K562 (cell line): Measurements from ENCODE around the gene NSUN6. TPM values are rescaled to one million over a fixed set of nuclear protein-coding genes. Genes with fewer than 3 reads are reported as not detected.

Source experiments
- ATAC-seq: fragments of 200-7000 bp; cut with Tn5 transposase; 3 replicates; pipeline ENCODE4 v1.9.1; 2020; ENCODE audit warnings: moderate library complexity
- BruUV-seq: library from RNA; stranded (reverse); fragments of 400-500 nt; replicated peaks from 2 replicates; lab custom pipeline; 2021; lab: Mats Ljungman, UMichigan
- CTCF ChIA-PET: fragments of 300-600 bp; formaldehyde crosslinking; extraction: SDS; loops from one replicate; lab custom pipeline; 2021; ENCODE audit warnings: low intra/inter-chr PET ratio; lab: Yijun Ruan, JAX
- POLR2A ChIA-PET: fragments of 300-600, 350-650 bp; sonication (Branson Sonifier 250); formaldehyde crosslinking; extraction: SDS; loops from one replicate; lab custom pipeline; 2021; ENCODE audit warnings: antibody characterized with exemption, inconsistent platforms; lab: Yijun Ruan, JAX
- DNase-seq, 4 experiments: peaks; one replicate each; pipeline versions ENCODE4 v3.0.0 to v3.0.0-alpha.2; 2011 to 2018; ENCODE audit warnings: low spot score in 3 of 4, mixed read lengths in 3 of 4; ENCODE audit errors: extremely low read depth in 1 of 4
- FAIRE-seq: peaks from 2 replicates; lab custom pipeline; 2011; peaks lifted over from hg19 to GRCh38; lab: Jason Lieb, UNC
- H2AFZ ChIP-seq: 2 replicates; pipeline ENCODE4 v1.6.0; 2011; ENCODE audit warnings: low read depth, low read length, control low read depth, inconsistent platforms
- H3K27ac ChIP-seq: fragments of 200-600 bp; 3 replicates; pipeline ENCODE4 v1.8.0; 2011; ENCODE audit warnings: low read depth, mild to moderate bottlenecking, control low read depth, inconsistent platforms, low read length, moderate library complexity, mixed read lengths; ENCODE audit errors: extremely low read depth
- H3K27me3 ChIP-seq, 2 experiments: fragments of 300-600 bp in 1 of 2; 2 replicates in 1 of 2; 3 replicates in 1 of 2; pipeline versions ENCODE4 v1.6.0 to v1.8.0; 2011; ENCODE audit warnings: inconsistent platforms in 2 of 2, low read length in 2 of 2, mild to moderate bottlenecking in 1 of 2, mixed read lengths in 1 of 2, moderate library complexity in 1 of 2; ENCODE audit not compliant: control insufficient read depth in 2 of 2, insufficient read depth in 2 of 2
- H3K36me3 ChIP-seq: fragments of 300-600 bp; 3 replicates; pipeline ENCODE4 v1.8.0; 2011; ENCODE audit warnings: mild to moderate bottlenecking, low read length, inconsistent platforms; ENCODE audit not compliant: control insufficient read depth, insufficient read depth
- H3K4me1 ChIP-seq, 2 experiments: fragments of 200-600 bp in 1 of 2; replicated peaks in 1 of 2; 2 replicates in 1 of 2; 3 replicates in 1 of 2; pipeline versions ENCODE4 v1.5.1 to v1.8.0; 2011; ENCODE audit warnings: inconsistent platforms in 2 of 2, low read length in 2 of 2, mild to moderate bottlenecking in 1 of 2, mixed read lengths in 1 of 2, moderate library complexity in 1 of 2; ENCODE audit not compliant: control insufficient read depth in 2 of 2, insufficient read depth in 2 of 2
- H3K4me2 ChIP-seq: 2 replicates; pipeline ENCODE4 v1.6.1; 2011; ENCODE audit warnings: low read length, control low read depth, inconsistent platforms, mixed read lengths; ENCODE audit not compliant: insufficient read depth
- H3K4me3 ChIP-seq: fragments of 200-600 bp; sonication (generic), shearing (Covaris generic); 2 replicates; pipeline ENCODE4 v1.5.1; 2016; ENCODE audit warnings: control low read depth, inconsistent platforms
- H3K79me2 ChIP-seq: fragments of 200-600 bp; 3 replicates; pipeline ENCODE4 v1.8.0; 2011; ENCODE audit warnings: low read length, inconsistent platforms; ENCODE audit not compliant: control insufficient read depth, insufficient read depth
- H3K9ac ChIP-seq, 2 experiments: 2 replicates each; pipeline versions ENCODE4 v1.6.0 to v1.6.1; 2011; ENCODE audit warnings: low read depth in 2 of 2, low read length in 2 of 2, control low read depth in 1 of 2, inconsistent platforms in 1 of 2, mild to moderate bottlenecking in 1 of 2, mixed read lengths in 1 of 2; ENCODE audit not compliant: insufficient read depth in 1 of 2
- H3K9me1 ChIP-seq: one replicate; pipeline ENCODE4 v1.6.0; 2011; ENCODE audit warnings: inconsistent platforms, mild to moderate bottlenecking, low read length, moderate library complexity; ENCODE audit not compliant: control insufficient read depth, insufficient read depth
- H3K9me3 ChIP-seq: replicated peaks from 2 replicates; pipeline ENCODE4 v1.5.1; 2011; ENCODE audit warnings: low read depth, low read length, inconsistent platforms; ENCODE audit not compliant: control insufficient read depth, insufficient read depth
- H4K20me1 ChIP-seq: replicated peaks from 2 replicates; pipeline ENCODE4 v1.6.1; 2011; ENCODE audit warnings: low read length, inconsistent platforms, mixed read lengths; ENCODE audit not compliant: control insufficient read depth, insufficient read depth
- CBX3 ChIP-seq, 2 experiments: IDR thresholded peaks; 1 replicate in 1 of 2; 2 replicates in 1 of 2; pipeline ENCODE4 v1.6.1; 2012; ENCODE audit warnings: inconsistent platforms in 2 of 2, low read length in 2 of 2, borderline replicate concordance in 1 of 2, control low read depth in 1 of 2
- HDGF ChIP-seq: fragments of 450-650 bp; IDR thresholded peaks from 2 replicates; pipeline ENCODE4 v1.6.1; 2016
- JUN ChIP-seq, 2 experiments: sonication (generic) in 1 of 2; formaldehyde crosslinking in 1 of 2; IDR thresholded peaks; 2 replicates each; pipeline versions ENCODE4 v1.6.1 to v1.8.0; 2012 to 2022; ENCODE audit warnings: borderline replicate concordance in 2 of 2, mild to moderate bottlenecking in 2 of 2, improper control_type of control experiment in 1 of 2, low read depth in 1 of 2, low read length in 1 of 2, missing genetic modification reagents in 1 of 2
- MCM5 ChIP-seq: fragments of 450-650 bp; IDR thresholded peaks from 2 replicates; pipeline ENCODE4 v1.6.1; 2016; ENCODE audit warnings: low read depth
- ZBTB17 ChIP-seq: fragments of 450-650 bp; formaldehyde crosslinking; IDR thresholded peaks from 2 replicates; pipeline ENCODE4 v1.4.0; 2020; ENCODE audit warnings: mild to moderate bottlenecking
- ZNF253 ChIP-seq: fragments of 250-450 bp; sonication (Bioruptor Pico); conservative IDR thresholded peaks from 2 replicates; pipeline ENCODE4 v1.6.1; 2021; ENCODE audit warnings: mild to moderate bottlenecking
- ZNF707 ChIP-seq: fragments of 250-450 bp; sonication (Bioruptor Pico); conservative IDR thresholded peaks from 2 replicates; pipeline ENCODE4 v1.8.0; 2022; ENCODE audit warnings: inconsistent platforms, mild to moderate bottlenecking, moderate library complexity
- ZNF780A ChIP-seq: fragments of 250-450 bp; sonication (Bioruptor Pico); IDR thresholded peaks from 2 replicates; pipeline ENCODE4 v1.5.0; 2021; ENCODE audit warnings: mild to moderate bottlenecking
- WGBS: fragments of 100-300 bp; shearing (Covaris generic); methylation state at CpG from one replicate; pipeline ENCODE4 v1.1.6; 2016; ENCODE audit warnings: low coverage, mixed read lengths; ENCODE audit not compliant: insufficient coverage; ENCODE audit errors: missing lambda C conversion rate; 5-methylcytosine and 5-hydroxymethylcytosine counted together
- in situ Hi-C: fragments of 300-500 bp; cut with MboI; formaldehyde crosslinking; loops from 4 replicates; pipeline ENCODE4 v1.15.0; 2018; ENCODE audit warnings: inconsistent platforms, mixed read lengths
- intact Hi-C: fragments of 100-400 bp; cut with micrococcal nuclease; formaldehyde crosslinking; loops from 2 replicates; pipeline ENCODE4 v1.14.2; 2022
- polyA plus RNA-seq, 8 experiments: library from polyadenylated mRNA; depleted of rRNA in 4 of 8; stranded (reverse) in 5 of 8; unstranded in 3 of 8; fragments of >200 nt; fragmentation: Nextera tagmentation in 2 of 8; fragmentation: Illumina TruSeq in 1 of 8; extraction: Ambion mirVana in 2 of 8; extraction: Trizol in 1 of 8; gene quantifications; 2 replicates each; pipeline versions ENCODE4 v1.2.1 to v1.2.3, GENCODE V29; 2011 to 2014; ENCODE audit warnings: inconsistent platforms in 1 of 8, missing spikeins in 1 of 8
- total RNA-seq, 7 experiments: library from RNA; depleted of rRNA in 6 of 7; stranded (reverse); fragments of >200 nt in 6 of 7; fragmentation: Illumina TruSeq in 2 of 7; extraction: Trizol in 2 of 7; gene quantifications; 2 replicates each; pipeline versions ENCODE4 v1.2.1 to v1.2.3, GENCODE V29; 2011 to 2021; ENCODE audit warnings: low replicate concordance in 1 of 7
- TF ChIP-seq, protein P1 (sequence below): fragments of 450-650 bp; IDR thresholded peaks from 2 replicates; pipeline ENCODE4 v1.6.1; 2016; ENCODE audit warnings: antibody characterized with exemption
- TF ChIP-seq, protein P2 (sequence below): fragments of 450-650 bp; IDR thresholded peaks from 2 replicates; pipeline ENCODE4 v1.6.1; 2018; ENCODE audit warnings: mild to moderate bottlenecking, low read depth; ENCODE audit not compliant: partially characterized antibody

The NSUN6 gene
- total and polyA plus RNA-seq, 9 of the 15 experiments (the other 6 are each of a cell fraction or from before 2014, with no cell fraction given), result 12.5 to 33.1 (median 24.2) TPM

DNA sequence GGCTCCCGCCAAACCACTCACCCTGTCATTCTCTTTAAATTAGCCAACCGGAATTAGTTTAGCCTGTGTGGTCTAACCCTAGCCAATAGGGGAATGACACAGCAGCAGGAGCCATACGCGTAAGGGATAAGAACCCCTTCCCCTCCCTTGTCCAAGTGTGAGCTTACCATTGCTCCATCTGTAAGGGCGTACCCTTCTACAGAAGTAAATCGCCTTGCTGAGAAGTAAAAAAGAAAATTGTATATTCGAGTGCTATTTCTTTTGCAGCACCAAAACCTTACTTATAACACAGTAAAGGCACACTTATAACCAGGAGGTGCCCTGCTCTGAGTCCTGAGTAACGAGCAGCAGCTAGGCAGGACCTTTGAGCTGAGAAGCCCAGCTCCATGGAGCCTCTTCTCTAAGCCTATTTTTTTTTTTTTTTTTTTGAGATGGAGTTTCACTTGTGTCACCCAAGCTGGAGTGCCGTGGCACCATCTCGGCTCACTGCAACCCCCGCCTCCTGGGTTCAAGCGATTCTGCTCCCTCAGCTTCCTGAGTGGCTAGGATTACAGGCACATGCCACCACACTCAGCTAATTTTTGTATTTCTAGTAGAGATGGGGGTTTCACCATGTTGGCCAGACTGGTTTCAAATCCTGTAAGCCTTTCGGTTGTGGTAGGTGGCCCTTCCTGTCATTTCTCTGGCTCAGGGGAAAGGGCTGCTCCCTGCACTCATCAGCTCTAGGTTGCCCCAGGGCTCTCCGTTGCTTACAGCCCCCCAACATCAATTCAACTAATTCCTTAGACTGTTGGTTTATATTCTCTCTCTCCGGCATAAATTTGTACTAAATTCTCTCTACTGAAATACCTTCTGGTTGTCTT is 73.3 kb downstream of the NSUN6 start:
- Histone ChIP-seq H3K36me3 (peaks cover 34% of the 10 kb centered on the region), H3K27ac (no peak overlapping the region), H3K27me3 (no peaks in the 10 kb centered on the region), H3K79me2 (no peaks in the 10 kb centered on the region), H3K9ac (no peak overlapping the region), H4K20me1 (no peaks in the 10 kb centered on the region), H3K4me1 (peaks cover 2 to 13% of the 10 kb centered on the region in 2 experiments; a peak in 4 of 5 replicates), H3K4me2 (no peak overlapping the region), H3K9me3 (peaks cover 11% of the 10 kb centered on the region; the same call in 1 of the 2 replicates), H3K4me3 (no peak overlapping the region), H3K9me1 (no peaks in the 10 kb centered on the region), H2AFZ (no peak overlapping the region)
- no TSS peak for BruUV-seq
- POLR2A ChIA-PET, result no interaction called here
- intact Hi-C loops, result no loop called here
- DNase-seq, result no peak
- no peak for TF ChIP-seq ZNF780A (CRISPR knock-in tag)
- TF ChIP-seq, protein P1, sequence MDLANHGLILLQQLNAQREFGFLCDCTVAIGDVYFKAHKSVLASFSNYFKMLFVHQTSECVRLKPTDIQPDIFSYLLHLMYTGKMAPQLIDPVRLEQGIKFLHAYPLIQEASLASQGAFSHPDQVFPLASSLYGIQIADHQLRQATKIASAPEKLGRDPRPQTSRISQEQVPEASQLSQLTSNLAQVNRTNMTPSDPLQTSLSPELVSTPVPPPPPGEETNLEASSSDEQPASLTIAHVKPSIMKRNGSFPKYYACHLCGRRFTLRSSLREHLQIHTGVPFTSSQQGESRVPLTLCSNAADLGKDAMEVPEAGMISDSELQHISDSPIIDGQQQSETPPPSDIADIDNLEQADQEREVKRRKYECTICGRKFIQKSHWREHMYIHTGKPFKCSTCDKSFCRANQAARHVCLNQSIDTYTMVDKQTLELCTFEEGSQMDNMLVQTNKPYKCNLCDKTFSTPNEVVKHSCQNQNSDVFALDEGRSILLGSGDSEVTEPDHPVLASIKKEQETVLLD, result no peak
- TF ChIP-seq CBX3 (IDR thresholded peaks at IDR 0.05; ENCODE audit: borderline replicate concordance in 1 of 2, low read length in 2 of 2), result peak in 1 of 2 experiments; percentile 82; a peak in 1 of 3 replicates
- TF ChIP-seq HDGF, result no peak
- no peak for TF ChIP-seq ZNF707 (CRISPR knock-in tag)
- TF ChIP-seq ZBTB17, result no peak
- TF ChIP-seq MCM5, result no peak
- TF ChIP-seq ZNF253 (CRISPR knock-in tag), result no peak
- no peak for TF ChIP-seq JUN (IDR thresholded peaks at IDR 0.05; ENCODE audit: borderline replicate concordance, low read depth, low read length)
- TF ChIP-seq JUN (CRISPR knock-in tag; IDR thresholded peaks at IDR 0.05; ENCODE audit: borderline replicate concordance), result no peak
- TF ChIP-seq, protein P2, sequence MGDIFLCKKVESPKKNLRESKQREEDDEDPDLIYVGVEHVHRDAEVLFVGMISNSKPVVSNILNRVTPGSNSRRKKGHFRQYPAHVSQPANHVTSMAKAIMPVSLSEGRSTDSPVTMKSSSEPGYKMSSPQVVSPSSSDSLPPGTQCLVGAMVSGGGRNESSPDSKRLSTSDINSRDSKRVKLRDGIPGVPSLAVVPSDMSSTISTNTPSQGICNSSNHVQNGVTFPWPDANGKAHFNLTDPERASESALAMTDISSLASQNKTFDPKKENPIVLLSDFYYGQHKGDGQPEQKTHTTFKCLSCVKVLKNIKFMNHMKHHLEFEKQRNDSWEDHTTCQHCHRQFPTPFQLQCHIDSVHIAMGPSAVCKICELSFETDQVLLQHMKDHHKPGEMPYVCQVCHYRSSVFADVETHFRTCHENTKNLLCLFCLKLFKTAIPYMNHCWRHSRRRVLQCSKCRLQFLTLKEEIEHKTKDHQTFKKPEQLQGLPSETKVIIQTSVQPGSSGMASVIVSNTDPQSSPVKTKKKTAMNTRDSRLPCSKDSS, result peak; percentile 49
- WGBS, result 89% methylated on average over 13 of the region's 15 CpGs
- no peak for FAIRE-seq
- in situ Hi-C loops, result no loop called here
- no peak for ATAC-seq
- CTCF ChIA-PET, result no interaction called here
